ENCODE results near the gene ELAVL1. TPM values are rescaled to one million over a fixed set of nuclear protein-coding genes. Genes with fewer than 3 reads are reported as not detected.
A peak's percentile ranks its signal among the peaks of the same experiment; 100 is the strongest.

The ELAVL1 gene
- total and polyA plus RNA-seq, 9 of the 15 experiments (the other 6 are each of a cell fraction or from before 2014, with no cell fraction given) = 4.3 to 172 (median 69.2) TPM

- intact Hi-C loops (cut with micrococcal nuclease) = no loop called here
- in situ Hi-C loops (cut with MboI) = no loop called here
- no peak for ATAC-seq
These were observed 36.1 kb upstream of the ELAVL1 start for GRCh38 chr19:8041531-8041931.

More at GRCh38 chr19:8041531-8041931, 36.1 kb upstream of the ELAVL1 start:
- no peaks in the 10 kb centered on the region for H3K27me3 ChIP-seq (ENCODE audit: control insufficient read depth in 2 of 2, insufficient read depth in 2 of 2, low read length in 2 of 2)
- CTCF ChIA-PET (ENCODE audit: low intra/inter-chr PET ratio) = no interaction called here
- DNase-seq (ENCODE audit: extremely low read depth in 1 of 4, low spot score in 3 of 4) (no peak), FAIRE-seq (no peak)
- TF ChIP-seq CSDE1 (IDR thresholded peaks at IDR 0.05) (no peak), NKRF (IDR thresholded peaks at IDR 0.05; ENCODE audit: borderline replicate concordance) (no peak), NCOA1 (IDR thresholded peaks at IDR 0.05; ENCODE audit: low read depth) (no peak)
- H3K4me1 ChIP-seq (replicated peaks in 1 of 2; ENCODE audit: control insufficient read depth in 2 of 2, insufficient read depth in 2 of 2, low read length in 2 of 2) = peaks cover 10 to 30% of the 10 kb centered on the region in 2 experiments
- H4K20me1 ChIP-seq (replicated peaks; ENCODE audit: control insufficient read depth, insufficient read depth, low read length) = no peaks in the 10 kb centered on the region
- BruUV-seq (replicated peaks) = no TSS peak
- H3K9ac ChIP-seq (ENCODE audit: insufficient read depth in 1 of 2, low read depth in 2 of 2, low read length in 2 of 2) = peak overlapping the region in 1 of 2 experiments; percentile 86; a peak in 2 of 4 replicates
- no peak overlapping the region for H3K4me3 ChIP-seq
- H3K9me3 ChIP-seq (replicated peaks; ENCODE audit: control insufficient read depth, insufficient read depth, low read depth, low read length) = no peaks in the 10 kb centered on the region
- H3K79me2 ChIP-seq (ENCODE audit: control insufficient read depth, insufficient read depth, low read length) = no peaks in the 10 kb centered on the region
- H3K36me3 ChIP-seq (ENCODE audit: control insufficient read depth, insufficient read depth, low read length) = no peaks in the 10 kb centered on the region
- no peaks in the 10 kb centered on the region for H3K9me1 ChIP-seq (ENCODE audit: control insufficient read depth, insufficient read depth, low read length)
- no peak overlapping the region for H3K27ac ChIP-seq (ENCODE audit: extremely low read depth, low read depth, low read length)
- POLR2A ChIA-PET = no interaction called here
- H2AFZ ChIP-seq (ENCODE audit: low read depth, low read length) = peak overlapping the region; percentile 43; the same call in 1 of the 2 replicates
- H3K4me2 ChIP-seq (ENCODE audit: insufficient read depth, low read length) = no peak overlapping the region
- WGBS (ENCODE audit: insufficient coverage, low coverage, missing lambda C conversion rate) = 73% methylated on average over 6 of the region's 7 CpGs
